GM18519 (cell line): Measurements from ENCODE around the gene CCL15.
"Not testable (repeated sequence)": the region's sequence is repeated elsewhere in the genome, so short reads cannot be mapped to it uniquely, and the experiment has no call there.

Experiments used
- ATAC-seq: cut with Tn5 transposase; IDR thresholded peaks from one replicate; pipeline ENCODE4 v1.9.1; 2021; ENCODE audit warnings: mild to moderate bottlenecking, moderate library complexity; ENCODE audit not compliant: unreplicated experiment, low FRiP score

Gene CCL15

GRCh38 chr17:35998018-35998545 is 3.3 kb downstream of the CCL15 start:
- ATAC-seq = no peak

GRCh38 chr17:35995346-35995745 is 6.0 kb downstream of the CCL15 start:
- not testable (repeated sequence) for ATAC-seq

- ATAC-seq = no peak
These were observed 10.3 kb downstream of the CCL15 start for GRCh38 chr17:35991075-35991474.

GRCh38 chr17:35988164-35988563 is 13.2 kb downstream of the CCL15 start:
- ATAC-seq = no peak

GRCh38 chr17:35986643-35987042 is 14.7 kb downstream of the CCL15 start, which contains the start of gene CCL14:
TSS of gene CCL14 (minus strand) at chr17:35986729. CDS start at chr17:35986649, 80 bp downstream.
- ATAC-seq = no peak

- no peak for ATAC-seq
These were observed 17.2 kb downstream of the CCL15 start for GRCh38 chr17:35984140-35984539.

- ATAC-seq = no peak
These were observed 18.8 kb downstream of the CCL15 start for GRCh38 chr17:35982409-35983191.

GRCh38 chr17:35981908-35982330 is 19.4 kb downstream of the CCL15 start:
- no peak for ATAC-seq

- no peak for ATAC-seq
These were observed 20.1 kb downstream of the CCL15 start, which contains the start of gene CCL16 for GRCh38 chr17:35981246-35981645. TSS of gene CCL16 (minus strand) at chr17:35981497. CDS start at chr17:35981420, 77 bp downstream.

- no peak for ATAC-seq
These were observed 23.0 kb downstream of the CCL15 start for GRCh38 chr17:35978346-35978745.

- no peak for ATAC-seq
These were observed 23.8 kb downstream of the CCL15 start for GRCh38 chr17:35977509-35977908.

- ATAC-seq = no peak
These were observed 27.8 kb downstream of the CCL15 start for GRCh38 chr17:35973333-35974260.

- no peak for ATAC-seq
These were observed 28.4 kb downstream of the CCL15 start for GRCh38 chr17:35972945-35973332.

- no peak for ATAC-seq
These were observed 28.8 kb downstream of the CCL15 start for GRCh38 chr17:35972535-35972934.

- no peak for ATAC-seq
These were observed 29.3 kb downstream of the CCL15 start for GRCh38 chr17:35972066-35972465.

- ATAC-seq = no peak
These were observed 31.6 kb downstream of the CCL15 start for GRCh38 chr17:35969558-35970380.

- ATAC-seq = no peak
These were observed 32.8 kb downstream of the CCL15 start for GRCh38 chr17:35968520-35969054.

GRCh38 chr17:35965272-35965671 is 36.1 kb downstream of the CCL15 start:
- no peak for ATAC-seq

GRCh38 chr17:35963663-35964062 is 37.7 kb downstream of the CCL15 start:
- no peak for ATAC-seq

- ATAC-seq = no peak
These were observed 47.6 kb downstream of the CCL15 start for GRCh38 chr17:35953720-35954119.
